Kidney (tissue), 14 donors: ENCODE results near the gene GAB2. TPM values are rescaled to one million over a fixed set of nuclear protein-coding genes. Genes with fewer than 3 reads are reported as not detected.

Experiments used
- DNase-seq, 5 donors: peaks; one replicate each; pipeline ENCODE4 v3.0.0-alpha.2; 2013 to 2020
- FAIRE-seq: peaks from 2 replicates; lab custom pipeline; 2012; peaks lifted over from hg19 to GRCh38; lab: Jason Lieb, UNC
- H3K27ac ChIP-seq, 2 donors: one replicate each; pipeline ENCODE4 v1.7.0; 2013; ENCODE audit warnings: low read depth in 2 of 2, low read length in 2 of 2, inconsistent platforms in 1 of 2
- H3K27me3 ChIP-seq: one replicate; pipeline ENCODE4 v1.7.1; 2013; ENCODE audit warnings: low read length, inconsistent platforms; ENCODE audit not compliant: control insufficient read depth, insufficient read depth
- H3K36me3 ChIP-seq, 3 donors: one replicate each; pipeline versions ENCODE4 v1.7.0 to v1.7.1; 2013; ENCODE audit warnings: low read length in 3 of 3, control low read depth in 1 of 3, inconsistent platforms in 1 of 3; ENCODE audit not compliant: insufficient read depth in 3 of 3, control insufficient read depth in 2 of 3
- H3K4me1 ChIP-seq, 3 donors: one replicate each; pipeline versions ENCODE4 v1.7.0 to v1.7.1; 2013; ENCODE audit warnings: low read length in 3 of 3, inconsistent platforms in 1 of 3, low read depth in 1 of 3; ENCODE audit not compliant: control insufficient read depth in 2 of 3, insufficient read depth in 2 of 3
- H3K4me3 ChIP-seq, 3 donors: one replicate each; pipeline versions ENCODE4 v1.7.0 to v1.8.1; 2013; ENCODE audit warnings: low read length in 3 of 3, control low read depth in 1 of 3, inconsistent platforms in 1 of 3
- H3K9ac ChIP-seq, 3 donors: one replicate each; pipeline versions ENCODE4 v1.7.0 to v1.7.1; 2013; ENCODE audit warnings: low read length in 3 of 3, control low read depth in 1 of 3, inconsistent platforms in 1 of 3
- H3K9me3 ChIP-seq, 3 donors: one replicate each; pipeline versions ENCODE4 v1.7.0 to v1.7.1; 2013; ENCODE audit warnings: low read length in 3 of 3, control low read depth in 1 of 3, inconsistent platforms in 1 of 3; ENCODE audit not compliant: control insufficient read depth in 2 of 3, insufficient read depth in 1 of 3
- CTCF ChIP-seq: IDR thresholded peaks from 3 replicates; pipeline ENCODE4 v1.5.1; 2012; ENCODE audit warnings: mild to moderate bottlenecking, moderate library complexity, borderline replicate concordance; ENCODE audit not compliant: insufficient read depth; ENCODE audit errors: extremely low read depth
- intact Hi-C: fragments of 100-400 bp; cut with DNase I; formaldehyde crosslinking; loops from one replicate; pipeline ENCODE4 v1.11.1; 2022
- polyA plus RNA-seq: library from polyadenylated mRNA; stranded (reverse); fragments of 350-450 nt; fragmentation: Illumina TruSeq; extraction: RNeasy Lipid Tissue Mini Kit (QIAGEN cat#74804); gene quantifications from one replicate; pipeline ENCODE4 v1.2.3, GENCODE V29; 2014; ENCODE audit warnings: low read depth, low replicate concordance; ENCODE audit not compliant: insufficient read depth
- total RNA-seq: library from RNA; stranded (reverse); fragmentation: NEBNext Ultra II Directional; extraction: Animal tissue kit (Norgen Biotek cat#: 25700); gene quantifications from one replicate; pipeline ENCODE4 v1.2.1, GENCODE V29; 2021
- donor health status: control.
- donor health status: control.
- donor health status: control.
- donor health status: control.
- donor health status: control.
- donor health status: DM: yes; HTN: yes; CAD: no.
- donor health status: Normal renal cell carcinoma (clear cell type).

Gene GAB2
- total and polyA plus RNA-seq, 2 donors from 2014 or later = 3.3 to 23.6 TPM

- H3K9ac ChIP-seq = no peak overlapping the region
- FAIRE-seq (no peak), DNase-seq (no peak)
- H3K36me3 ChIP-seq = peaks cover 0 to 5% (median 0%) of the 10 kb centered on the region in 3 donors
- intact Hi-C loops = no loop called here
- H3K9me3 ChIP-seq = no peaks in the 10 kb centered on the region
- no peaks in the 10 kb centered on the region for H3K27me3 ChIP-seq
- H3K27ac ChIP-seq = no peak overlapping the region
- peaks cover 0 to 3% (median 0%) of the 10 kb centered on the region in 3 donors for H3K4me1 ChIP-seq
- TF ChIP-seq CTCF = no peak
- H3K4me3 ChIP-seq = no peak overlapping the region
Measured at GRCh38 chr11:78248191-78248590, 169.4 kb downstream of the GAB2 start.

GRCh38 chr11:78244546-78245255, 172.9 kb downstream of the GAB2 start:
- no peak for TF ChIP-seq CTCF
- peaks cover 0 to 7% (median 0%) of the 10 kb centered on the region in 3 donors for H3K9me3 ChIP-seq
- H3K27me3 ChIP-seq = no peaks in the 10 kb centered on the region
- intact Hi-C loops = no loop called here
- H3K4me3 ChIP-seq = no peak overlapping the region
- no peak for FAIRE-seq
- H3K27ac ChIP-seq = no peak overlapping the region
- H3K36me3 ChIP-seq = peaks cover 0 to 5% (median 0%) of the 10 kb centered on the region in 3 donors
- no peak overlapping the region for H3K9ac ChIP-seq
- no peak for DNase-seq
- H3K4me1 ChIP-seq = no peaks in the 10 kb centered on the region

- DNase-seq = no peak
- Histone ChIP-seq H3K9ac (no peak overlapping the region), H3K4me1 (no peaks in the 10 kb centered on the region), H3K27me3 (no peaks in the 10 kb centered on the region), H3K4me3 (no peak overlapping the region), H3K9me3 (peaks cover 0 to 7% (median 0%) of the 10 kb centered on the region in 3 donors), H3K27ac (no peak overlapping the region), H3K36me3 (peaks cover 0 to 5% (median 0%) of the 10 kb centered on the region in 3 donors)
- no peak for FAIRE-seq
- intact Hi-C loops = no loop called here
- TF ChIP-seq CTCF = no peak
Measured at GRCh38 chr11:78244080-78244479, 173.5 kb downstream of the GAB2 start.
